ENCODE data around the gene BLNK. TPM values are rescaled to one million over a fixed set of nuclear protein-coding genes. Genes with fewer than 3 reads are reported as not detected.
A peak's percentile ranks its signal among the peaks of the same experiment; 100 is the strongest.
"Not testable (repeated sequence)": the region's sequence is repeated elsewhere in the genome, so short reads cannot be mapped to it uniquely, and the experiment has no call there.

Gene BLNK
- total RNA-seq, 1 experiment from 2014 or later = not detected

GRCh38 chr10:96236090-96236478, 35.3 kb downstream of the BLNK start:
- no peak for DNase-seq (ENCODE audit: low spot score)
- in situ Hi-C loops (cut with HindIII; ENCODE audit: low sequenced_read_pairs) = no loop called here

GRCh38 chr10:96235326-96236089, 35.9 kb downstream of the BLNK start:
- DNase-seq (ENCODE audit: low spot score) = no peak
- in situ Hi-C loops (cut with HindIII; ENCODE audit: low sequenced_read_pairs) = no loop called here

GRCh38 chr10:96233959-96234358, 37.4 kb downstream of the BLNK start:
- in situ Hi-C loops (cut with HindIII; ENCODE audit: low sequenced_read_pairs) = no loop called here
- DNase-seq (ENCODE audit: low spot score) = no peak

- in situ Hi-C loops (cut with HindIII; ENCODE audit: low sequenced_read_pairs) = no loop called here
- no peak for DNase-seq (ENCODE audit: low spot score)
These were observed 40.8 kb downstream of the BLNK start for GRCh38 chr10:96230527-96230926.

- DNase-seq (ENCODE audit: low spot score) = peak; percentile 32
- in situ Hi-C loops (cut with HindIII; ENCODE audit: low sequenced_read_pairs) = no loop called here
These were observed 41.8 kb downstream of the BLNK start for GRCh38 chr10:96229568-96230030.

GRCh38 chr10:96228408-96228994, 42.9 kb downstream of the BLNK start:
- in situ Hi-C loops (cut with HindIII; ENCODE audit: low sequenced_read_pairs) = no loop called here

GRCh38 chr10:96227206-96227605, 44.2 kb downstream of the BLNK start:
- DNase-seq (ENCODE audit: low spot score) = no peak
- in situ Hi-C loops (cut with HindIII; ENCODE audit: low sequenced_read_pairs) = no loop called here

More at GRCh38 chr10:96228408-96228994, 42.9 kb downstream of the BLNK start:
- no peak for DNase-seq (ENCODE audit: low spot score)

- DNase-seq (ENCODE audit: low spot score) = no peak
- in situ Hi-C loops (cut with HindIII; ENCODE audit: low sequenced_read_pairs) = no loop called here
These were observed 46.2 kb downstream of the BLNK start for GRCh38 chr10:96225119-96225518.

GRCh38 chr10:96222908-96223307, 48.5 kb downstream of the BLNK start:
- no peak for DNase-seq (ENCODE audit: low spot score)
- in situ Hi-C loops (cut with HindIII; ENCODE audit: low sequenced_read_pairs) = no loop called here

- in situ Hi-C loops (cut with HindIII; ENCODE audit: low sequenced_read_pairs) = no loop called here
- DNase-seq (ENCODE audit: low spot score) = no peak
These were observed 48.9 kb downstream of the BLNK start for GRCh38 chr10:96222441-96222840.

GRCh38 chr10:96218826-96219225, 52.5 kb downstream of the BLNK start:
- in situ Hi-C loops (cut with HindIII; ENCODE audit: low sequenced_read_pairs) = no loop called here

GRCh38 chr10:96217711-96218110, 53.7 kb downstream of the BLNK start:
- in situ Hi-C loops (cut with HindIII; ENCODE audit: low sequenced_read_pairs) = no loop called here
- no peak for DNase-seq (ENCODE audit: low spot score)

More at GRCh38 chr10:96218826-96219225, 52.5 kb downstream of the BLNK start:
- no peak for DNase-seq (ENCODE audit: low spot score)

GRCh38 chr10:96216775-96217174, 54.6 kb downstream of the BLNK start:
- DNase-seq (ENCODE audit: low spot score) = no peak
- in situ Hi-C loops (cut with HindIII; ENCODE audit: low sequenced_read_pairs) = no loop called here

- in situ Hi-C loops (cut with HindIII; ENCODE audit: low sequenced_read_pairs) = no loop called here
- no peak for DNase-seq (ENCODE audit: low spot score)
These were observed 58.5 kb downstream of the BLNK start for GRCh38 chr10:96212911-96213310.

GRCh38 chr10:96211764-96212163, 59.6 kb downstream of the BLNK start:
- in situ Hi-C loops (cut with HindIII; ENCODE audit: low sequenced_read_pairs) = no loop called here

GRCh38 chr10:96208946-96209345, 62.4 kb downstream of the BLNK start:
- in situ Hi-C loops (cut with HindIII; ENCODE audit: low sequenced_read_pairs) = no loop called here
- DNase-seq (ENCODE audit: low spot score) = no peak

More at GRCh38 chr10:96211764-96212163, 59.6 kb downstream of the BLNK start:
- DNase-seq (ENCODE audit: low spot score) = no peak

GRCh38 chr10:96208271-96208670, 63.1 kb downstream of the BLNK start:
- in situ Hi-C loops (cut with HindIII; ENCODE audit: low sequenced_read_pairs) = no loop called here
- no peak for DNase-seq (ENCODE audit: low spot score)

GRCh38 chr10:96205580-96205979, 65.8 kb downstream of the BLNK start:
- in situ Hi-C loops (cut with HindIII; ENCODE audit: low sequenced_read_pairs) = no loop called here

GRCh38 chr10:96201525-96201924, 69.8 kb downstream of the BLNK start:
- no peak for DNase-seq (ENCODE audit: low spot score)
- in situ Hi-C loops (cut with HindIII; ENCODE audit: low sequenced_read_pairs) = no loop called here

More at GRCh38 chr10:96205580-96205979, 65.8 kb downstream of the BLNK start:
- no peak for DNase-seq (ENCODE audit: low spot score)

GRCh38 chr10:96189505-96189904, 81.9 kb downstream of the BLNK start:
- in situ Hi-C loops (cut with HindIII; ENCODE audit: low sequenced_read_pairs); DNase-seq (ENCODE audit: low spot score): not testable (repeated sequence)

- in situ Hi-C loops (cut with HindIII; ENCODE audit: low sequenced_read_pairs) = no loop called here
- no peak for DNase-seq (ENCODE audit: low spot score)
These were observed 82.5 kb downstream of the BLNK start for GRCh38 chr10:96188916-96189315.
